GM19372 (cell line): Measurements from ENCODE around the gene ALDH1L2.

Source experiments
- ATAC-seq: cut with Tn5 transposase; IDR thresholded peaks from one replicate; pipeline ENCODE4 v1.9.1; 2021; ENCODE audit warnings: mild to moderate bottlenecking, low read depth, moderate library complexity; ENCODE audit not compliant: unreplicated experiment

ALDH1L2 gene

DNA sequence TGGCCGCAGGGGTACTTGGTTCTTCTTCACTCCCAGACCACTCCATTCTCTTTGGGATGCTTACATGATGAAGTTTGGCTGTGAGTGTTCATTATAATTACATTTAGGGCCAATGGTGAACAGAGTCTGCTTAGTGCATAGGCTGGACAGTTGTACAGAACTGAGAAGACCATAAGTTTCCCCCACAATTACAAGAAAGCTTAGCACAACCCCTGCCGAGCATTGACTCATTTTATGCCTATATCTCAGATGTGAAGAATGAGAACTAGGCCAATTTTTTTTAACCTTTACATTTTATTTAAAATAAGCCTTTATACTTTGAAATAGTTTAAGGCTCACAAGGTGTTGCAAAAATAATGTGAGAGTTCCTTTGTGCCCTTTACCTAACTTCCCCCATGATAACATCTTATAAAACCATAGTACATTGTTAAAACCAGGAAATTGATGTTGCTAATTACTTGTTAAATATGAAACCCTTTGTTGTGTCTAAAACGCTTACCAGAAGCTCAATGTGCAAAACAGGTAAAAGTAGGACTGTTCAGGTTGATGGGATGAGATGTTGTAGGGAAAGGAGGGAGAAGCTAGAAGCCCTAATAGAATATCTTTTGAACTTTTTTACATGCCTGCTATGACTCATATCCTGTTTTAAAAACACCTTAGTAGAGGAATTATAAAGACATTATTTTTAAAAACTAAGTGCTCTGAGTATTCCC is 47.2 kb downstream of the ALDH1L2 start:
- no peak for ATAC-seq

DNA sequence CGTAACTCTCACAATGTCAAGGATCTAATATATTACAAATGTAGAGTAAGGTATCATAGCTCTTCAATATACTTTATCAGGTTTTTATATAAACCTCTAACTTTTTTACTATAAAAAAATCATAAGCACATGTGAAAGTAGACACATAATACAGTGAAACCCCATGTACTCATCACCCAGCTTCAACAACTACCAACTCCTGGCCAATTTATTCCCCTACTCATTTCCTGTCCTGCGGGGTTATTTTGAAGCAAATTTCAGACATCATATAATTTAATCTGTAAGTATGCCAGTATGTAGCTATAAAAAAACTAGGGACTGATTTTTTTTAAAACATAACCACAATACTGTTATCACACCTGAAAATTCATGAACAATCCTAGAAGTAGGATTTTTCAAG is 50.4 kb downstream of the ALDH1L2 start:
- ATAC-seq: no peak

DNA sequence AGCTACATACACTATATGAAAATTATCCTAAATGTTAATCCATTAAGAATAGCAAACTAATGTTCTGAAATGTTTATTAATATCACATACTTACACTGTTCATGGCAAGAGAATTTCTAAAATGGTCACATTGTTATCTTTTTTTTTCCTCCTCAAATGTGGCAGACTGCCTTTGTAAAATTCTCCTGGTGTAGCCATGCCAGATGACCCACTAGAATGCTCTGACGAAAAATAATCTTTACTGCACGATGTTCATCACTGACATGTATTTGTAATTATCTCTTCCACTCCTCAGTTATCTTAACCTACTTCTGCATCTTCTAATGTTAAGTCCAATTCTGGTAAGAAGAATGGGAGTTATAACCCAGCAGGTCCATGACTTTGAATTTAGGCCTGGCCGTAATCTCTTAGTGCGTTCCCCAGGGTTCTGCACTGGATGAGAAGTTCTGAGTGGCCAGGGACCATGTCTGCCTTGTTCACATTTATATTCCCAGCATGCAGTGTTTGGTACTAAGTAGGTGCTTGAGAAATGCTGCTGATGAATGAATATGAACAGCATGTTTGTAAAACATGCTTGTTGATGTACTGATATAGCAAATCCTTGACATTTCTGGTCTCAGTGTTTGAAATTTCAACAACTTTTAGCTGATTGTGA is 51.4 kb downstream of the ALDH1L2 start:
- no peak for ATAC-seq

DNA sequence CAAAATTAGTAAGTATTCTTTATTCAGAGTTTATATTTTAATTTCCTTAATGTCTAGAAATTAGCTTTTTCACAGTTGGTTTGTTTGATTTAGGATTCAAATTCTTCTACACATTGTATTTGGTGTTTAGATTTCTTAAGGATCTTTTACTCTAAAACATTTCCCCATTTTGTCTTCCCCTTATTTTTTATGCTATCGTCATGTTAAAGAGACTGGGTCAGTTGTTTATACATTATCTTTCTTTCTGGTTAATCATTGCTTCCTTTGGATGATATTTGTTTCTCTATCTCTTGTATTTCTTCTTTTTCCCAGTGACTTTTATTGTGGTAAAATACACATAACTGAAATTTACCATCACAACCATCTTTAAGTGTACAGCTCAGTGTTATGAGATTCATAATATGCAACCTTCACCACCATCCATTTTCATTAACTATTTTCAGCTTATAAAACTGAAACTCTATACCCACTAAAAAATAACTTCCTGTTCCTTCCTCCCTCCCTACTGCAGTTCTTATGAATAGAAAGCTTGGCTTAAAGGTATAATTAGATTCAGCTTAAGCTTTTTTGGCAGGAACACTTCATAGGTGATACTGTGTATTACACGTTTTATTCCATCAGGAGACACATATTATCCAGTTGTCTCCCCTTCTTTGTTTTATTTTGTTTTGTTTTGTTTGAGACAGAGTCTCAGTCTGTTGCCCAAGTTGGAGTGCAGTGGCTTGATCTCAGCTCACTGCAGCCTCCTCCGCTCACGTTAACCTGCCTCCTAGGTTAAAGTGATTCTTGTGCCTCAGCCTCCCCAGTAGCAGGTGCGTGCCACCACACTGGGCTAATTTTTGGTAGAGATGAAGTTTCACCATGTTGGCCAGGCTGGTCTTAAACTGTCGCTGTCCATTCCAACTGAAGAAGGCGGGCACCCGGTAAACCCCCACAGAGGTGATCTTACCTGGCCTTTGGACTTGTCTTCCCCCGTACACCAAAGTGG is 53.1 kb downstream of the ALDH1L2 start:
- ATAC-seq: peak; percentile 79

DNA sequence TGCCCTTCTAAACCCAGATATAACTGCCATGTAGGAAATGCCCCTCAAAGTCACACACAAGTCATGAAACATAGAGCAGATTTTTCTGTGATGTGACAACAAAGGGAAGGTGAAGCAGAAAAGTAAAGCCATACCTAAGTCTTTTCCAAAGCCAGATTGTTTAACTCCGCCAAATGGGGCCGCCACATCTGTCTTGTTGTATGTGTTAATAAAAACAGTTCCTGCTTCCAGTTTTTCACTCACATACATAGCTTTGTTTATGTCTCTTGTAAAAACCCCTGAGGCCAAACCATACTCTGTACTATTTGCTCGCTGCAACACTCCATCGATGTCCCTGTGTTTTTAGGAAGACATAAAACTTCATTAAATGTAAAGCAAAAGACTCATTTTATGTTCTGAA is 57.8 kb downstream of the ALDH1L2 start:
- ATAC-seq: no peak

- no peak for ATAC-seq
Measured at GRCh38 chr12:105025890-105026289, 58.4 kb downstream of the ALDH1L2 start.

GRCh38 chr12:105024928-105025327 is 59.3 kb downstream of the ALDH1L2 start:
- ATAC-seq: no peak

DNA sequence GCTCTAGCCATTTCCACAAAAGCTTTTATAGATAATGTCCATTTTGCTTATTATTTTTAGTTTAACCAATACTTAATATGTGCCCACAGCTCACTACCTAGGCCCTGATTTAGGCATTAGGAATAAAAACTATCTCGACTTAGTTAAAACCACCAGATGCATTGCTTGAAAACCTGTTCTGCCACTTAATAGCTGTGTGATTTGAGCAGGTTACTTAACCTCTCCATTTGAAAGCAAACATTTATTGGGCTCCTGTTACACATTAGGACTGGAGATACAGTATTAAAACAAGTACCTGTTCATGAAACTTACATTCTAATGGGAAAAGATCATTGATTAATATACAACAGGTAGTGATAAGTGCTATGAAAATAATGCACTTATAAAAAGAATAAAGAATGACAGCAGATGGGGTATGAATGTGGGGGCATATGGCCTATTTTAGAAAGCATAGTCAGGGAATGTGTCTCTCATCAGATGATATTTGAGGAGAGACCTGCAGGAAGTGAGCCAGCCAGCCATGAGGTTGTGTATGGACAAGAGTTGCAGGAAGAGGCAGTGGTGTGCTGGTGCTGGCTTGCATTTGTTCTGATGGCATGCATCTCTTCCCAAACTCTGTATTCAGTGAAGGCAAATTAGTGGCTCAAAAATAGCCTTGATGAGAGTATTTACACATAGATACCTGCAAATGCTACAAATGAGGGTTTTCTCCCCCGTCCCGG is 63.9 kb downstream of the ALDH1L2 start:
- ATAC-seq: no peak

DNA sequence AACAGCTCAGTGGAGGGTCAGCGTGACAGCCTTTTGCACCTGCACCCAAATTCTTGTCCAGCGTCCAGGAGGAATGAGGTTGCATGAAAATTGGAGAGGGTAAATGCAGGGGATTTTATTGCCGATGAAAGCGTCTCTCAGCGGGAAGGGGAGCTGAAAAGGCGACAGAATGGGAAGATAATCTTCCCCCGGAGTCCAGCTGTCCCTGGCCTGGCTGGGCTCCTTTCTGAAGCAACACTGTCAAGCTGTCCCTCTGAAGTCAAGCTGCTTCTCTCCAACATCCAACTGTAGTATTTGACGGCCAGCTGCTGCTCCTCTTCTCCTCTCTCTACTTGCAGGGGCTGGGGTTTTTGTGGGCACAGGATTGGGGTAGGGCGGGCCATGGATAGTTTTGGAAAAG is 65.5 kb downstream of the ALDH1L2 start:
- ATAC-seq: no peak

DNA sequence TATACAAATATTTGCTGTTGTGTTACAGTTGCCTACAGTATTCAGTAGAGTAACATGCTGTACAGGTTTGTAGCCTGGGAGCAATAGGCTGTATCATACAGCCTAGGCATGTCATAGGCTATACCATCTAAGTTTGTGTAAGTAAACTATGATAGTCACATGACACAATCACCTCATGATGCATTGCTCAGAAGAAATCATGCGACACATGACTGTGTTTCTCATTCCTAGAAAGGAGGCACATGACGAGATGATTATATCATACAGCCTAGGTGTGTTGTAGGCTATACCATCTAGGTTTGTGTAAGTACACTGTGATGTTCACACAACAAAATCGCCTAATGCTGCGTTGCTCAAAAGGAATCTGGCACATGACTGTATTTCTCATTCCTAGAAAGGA is 66.2 kb downstream of the ALDH1L2 start:
- ATAC-seq: no peak

GRCh38 chr12:105015543-105015942 is 68.7 kb downstream of the ALDH1L2 start:
- ATAC-seq: no peak

DNA sequence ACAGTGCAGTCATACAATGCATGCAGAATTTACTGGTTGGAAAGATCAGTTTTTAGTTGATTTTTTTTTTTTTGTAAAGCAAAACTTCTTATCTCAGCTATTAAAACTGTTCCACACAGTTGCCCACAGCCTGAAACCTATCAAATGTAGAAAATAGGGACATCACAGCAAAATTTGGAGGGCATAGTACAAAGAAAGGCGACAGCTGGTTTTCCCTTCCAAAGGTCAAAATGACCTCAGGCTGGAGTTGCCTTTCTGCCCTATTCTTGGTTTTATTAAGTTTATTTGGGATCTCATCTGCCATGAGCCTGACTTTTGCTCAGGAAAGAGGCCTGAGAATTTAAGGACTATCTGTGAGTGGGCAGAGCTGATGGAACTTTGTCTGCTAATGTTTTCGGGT is 69.7 kb downstream of the ALDH1L2 start:
- ATAC-seq: no peak

GRCh38 chr12:105013892-105014291 is 70.4 kb downstream of the ALDH1L2 start:
- ATAC-seq: no peak

DNA sequence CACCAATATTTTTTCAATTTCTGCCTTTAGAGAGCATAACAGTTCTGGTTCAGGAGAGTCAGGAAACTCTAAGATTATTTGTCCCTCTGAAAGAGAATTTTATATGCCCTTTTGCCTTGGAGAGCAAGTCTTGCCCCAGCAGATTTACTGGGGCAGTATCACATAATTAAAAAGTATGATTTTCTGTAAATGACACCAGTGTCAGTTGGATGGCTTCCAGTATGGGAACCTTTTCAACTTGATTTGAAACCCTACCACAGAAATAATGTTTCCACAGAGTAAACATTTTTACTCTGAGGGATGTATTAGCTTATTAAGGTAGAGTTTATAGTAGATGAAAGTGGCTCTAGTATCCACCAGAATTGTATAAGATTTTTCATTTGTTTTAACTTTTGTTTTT is 82.8 kb downstream of the ALDH1L2 start:
- no peak for ATAC-seq

DNA sequence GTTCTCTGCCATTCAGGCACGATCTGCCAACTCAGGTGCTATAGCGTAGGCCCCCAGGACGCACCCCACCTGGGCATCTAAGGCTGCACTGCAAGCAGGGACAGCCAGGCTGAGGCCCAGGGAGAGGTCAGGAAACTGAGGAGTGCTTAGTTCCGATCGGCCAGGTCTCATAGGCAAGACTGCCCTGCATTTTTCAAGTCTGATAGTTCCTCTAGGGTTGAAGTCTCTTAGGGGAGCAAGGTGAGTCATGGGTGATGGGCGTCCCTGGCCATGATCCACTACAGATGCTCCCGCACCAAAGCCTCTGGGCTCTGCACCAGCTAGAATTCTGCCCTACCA is 84.9 kb downstream of the ALDH1L2 start:
- no peak for ATAC-seq

- no peak for ATAC-seq
Measured at GRCh38 chr12:104998423-104999346, 85.6 kb downstream of the ALDH1L2 start.

DNA sequence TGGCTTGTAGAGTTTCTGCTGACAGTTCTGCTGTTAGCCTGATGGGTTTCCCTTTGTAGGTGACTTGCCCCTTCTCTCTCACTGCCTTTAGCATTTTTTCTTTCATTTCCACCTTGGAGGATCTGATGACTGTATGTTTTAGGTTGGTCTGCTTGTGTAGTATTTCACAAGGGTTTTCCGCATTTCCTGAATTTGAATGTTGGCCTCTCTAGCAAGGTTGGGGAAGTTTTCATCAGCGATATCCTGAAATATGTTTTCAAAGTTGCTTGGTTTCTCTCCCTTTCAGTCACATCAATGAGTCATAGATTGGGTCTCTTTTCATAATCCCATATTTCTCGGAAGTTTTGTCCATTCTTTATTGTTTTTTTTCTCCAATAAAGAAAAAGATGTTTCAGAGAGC is 86.7 kb downstream of the ALDH1L2 start:
- ATAC-seq: no peak

DNA sequence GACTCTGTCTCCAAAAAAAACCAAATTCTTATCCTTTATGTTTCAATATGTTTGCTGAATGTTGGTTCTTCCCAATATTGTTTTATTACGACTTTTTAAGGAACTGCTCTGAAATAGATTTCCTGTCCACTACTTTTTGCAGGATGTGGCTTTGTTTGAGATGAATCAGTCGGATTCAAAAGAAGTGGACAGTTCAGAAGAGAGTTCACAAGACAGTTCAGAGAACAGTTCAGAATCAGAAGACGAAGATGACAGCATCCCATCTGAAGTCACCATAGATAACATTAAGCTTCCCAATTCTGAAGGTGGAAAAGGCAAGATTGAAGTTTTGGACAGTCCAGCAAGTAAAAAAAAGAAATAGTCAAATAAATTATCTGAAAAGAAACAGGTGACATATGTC is 89.9 kb downstream of the ALDH1L2 start:
- no peak for ATAC-seq

DNA sequence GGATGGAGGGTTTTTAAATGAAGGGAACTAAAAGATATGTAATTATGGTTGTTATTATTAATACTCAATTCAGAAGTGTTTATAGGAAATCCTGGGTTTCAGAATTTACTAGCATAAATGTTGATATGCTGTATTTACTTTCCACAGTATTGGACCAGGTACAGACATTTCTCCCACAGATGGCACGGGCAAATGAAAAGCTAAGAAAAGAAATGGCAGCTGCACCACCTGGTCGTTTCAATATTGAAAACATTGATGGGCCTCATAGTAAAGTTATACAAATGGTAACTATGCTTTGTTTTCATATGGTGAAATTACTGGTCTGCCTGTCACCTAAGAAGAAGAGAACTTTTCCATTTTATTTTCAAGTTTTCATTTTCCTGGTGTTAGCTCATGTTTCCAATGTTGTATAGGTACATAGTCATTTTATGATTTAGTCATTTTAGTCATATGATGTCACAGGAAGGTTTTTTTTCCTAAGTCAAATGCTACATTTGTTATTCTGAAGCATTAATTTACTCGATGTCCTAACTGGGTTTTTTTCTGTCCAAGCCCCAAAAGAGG is 92.6 kb downstream of the ALDH1L2 start:
- ATAC-seq: no peak
